Jurkat, Clone E6-1 (cell line): ENCODE results near the gene GIMAP7.
A peak's percentile ranks its signal among the peaks of the same experiment; 100 is the strongest.
"Not testable (repeated sequence)": the region's sequence is repeated elsewhere in the genome, so short reads cannot be mapped to it uniquely, and the experiment has no call there.

Source experiments
- DNase-seq: peaks from one replicate; pipeline ENCODE4 v3.0.0-alpha.2; 2011; ENCODE audit warnings: low read depth, low spot score
- H3K4me3 ChIP-seq: 2 replicates; pipeline ENCODE4 v1.5.1; 2011; ENCODE audit warnings: mild to moderate bottlenecking, low read length, control low read depth, moderate library complexity

Gene GIMAP7

DNA sequence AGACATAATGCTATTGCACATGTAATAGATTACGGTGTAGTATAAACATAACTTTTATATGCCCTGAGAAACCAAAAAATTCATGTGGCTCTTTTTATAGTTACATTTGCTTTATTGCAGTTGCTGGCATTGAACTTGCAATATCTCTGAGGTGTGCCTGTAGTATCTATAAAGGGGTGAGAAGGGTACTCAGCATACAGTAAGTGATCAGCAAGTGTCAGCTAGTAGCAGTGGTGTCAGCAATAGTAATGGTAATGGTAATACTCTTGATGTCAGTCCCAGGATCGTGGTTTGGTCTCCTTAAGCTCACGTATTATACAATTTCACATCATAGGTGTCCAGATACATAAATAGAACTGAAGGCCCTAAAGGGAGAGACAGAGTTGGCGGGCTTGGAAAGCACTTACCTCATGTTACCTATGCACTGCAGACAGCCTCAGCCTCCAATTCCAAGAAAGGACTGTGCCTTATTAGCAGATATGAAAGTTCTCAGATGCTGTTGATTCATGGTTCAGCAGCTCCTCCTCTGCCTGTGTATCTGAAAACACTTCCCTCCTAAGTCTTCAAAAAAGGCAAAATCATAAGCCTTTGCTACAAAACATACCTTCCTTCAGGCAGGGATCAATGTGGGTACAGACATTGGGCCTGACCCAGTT, 6.6 kb upstream of the GIMAP7 start:
- no peak overlapping the region for H3K4me3 ChIP-seq
- no peak for DNase-seq

DNA sequence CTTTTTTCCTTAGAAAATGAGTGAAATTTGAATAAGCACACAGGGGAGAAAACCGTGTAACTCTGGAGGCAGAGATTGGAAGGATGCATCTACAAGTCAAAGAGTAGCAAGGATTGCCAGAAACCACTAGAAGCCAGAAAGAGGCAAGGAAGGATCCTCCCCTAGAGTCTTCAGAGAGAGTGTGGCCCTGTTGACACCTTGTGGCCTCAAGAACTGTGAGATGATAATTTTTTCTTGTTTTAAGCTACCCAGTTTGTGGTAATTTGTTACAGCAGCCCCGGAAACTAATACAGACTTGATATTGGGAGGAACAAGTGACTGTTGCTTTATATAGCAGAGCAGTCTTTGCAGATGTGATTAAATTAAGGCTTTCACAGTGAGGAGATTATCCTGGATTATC, 3.6 kb upstream of the GIMAP7 start:
- H3K4me3 ChIP-seq = no peak overlapping the region
- DNase-seq = no peak

DNA sequence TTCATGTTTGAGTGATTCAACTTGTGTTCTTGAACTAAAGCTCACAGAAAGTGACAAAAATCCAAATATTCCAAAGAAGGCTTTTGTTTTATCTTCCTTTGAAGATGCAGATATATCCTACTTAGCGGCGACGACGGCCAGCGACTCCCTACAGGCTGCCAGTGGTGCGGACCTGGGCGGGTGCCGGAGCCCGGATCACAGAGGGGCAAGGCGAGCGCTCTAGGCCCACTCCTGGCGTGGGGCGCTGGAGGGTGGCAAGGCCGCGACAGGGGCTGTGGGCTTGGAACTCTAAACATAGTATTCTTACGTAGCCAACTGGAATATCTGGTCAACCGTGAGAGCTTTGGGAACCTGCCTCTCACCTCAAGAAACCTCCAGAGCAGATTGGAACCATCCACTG, 914 bp upstream of the GIMAP7 start:
- no peak overlapping the region for H3K4me3 ChIP-seq
- no peak for DNase-seq

DNA sequence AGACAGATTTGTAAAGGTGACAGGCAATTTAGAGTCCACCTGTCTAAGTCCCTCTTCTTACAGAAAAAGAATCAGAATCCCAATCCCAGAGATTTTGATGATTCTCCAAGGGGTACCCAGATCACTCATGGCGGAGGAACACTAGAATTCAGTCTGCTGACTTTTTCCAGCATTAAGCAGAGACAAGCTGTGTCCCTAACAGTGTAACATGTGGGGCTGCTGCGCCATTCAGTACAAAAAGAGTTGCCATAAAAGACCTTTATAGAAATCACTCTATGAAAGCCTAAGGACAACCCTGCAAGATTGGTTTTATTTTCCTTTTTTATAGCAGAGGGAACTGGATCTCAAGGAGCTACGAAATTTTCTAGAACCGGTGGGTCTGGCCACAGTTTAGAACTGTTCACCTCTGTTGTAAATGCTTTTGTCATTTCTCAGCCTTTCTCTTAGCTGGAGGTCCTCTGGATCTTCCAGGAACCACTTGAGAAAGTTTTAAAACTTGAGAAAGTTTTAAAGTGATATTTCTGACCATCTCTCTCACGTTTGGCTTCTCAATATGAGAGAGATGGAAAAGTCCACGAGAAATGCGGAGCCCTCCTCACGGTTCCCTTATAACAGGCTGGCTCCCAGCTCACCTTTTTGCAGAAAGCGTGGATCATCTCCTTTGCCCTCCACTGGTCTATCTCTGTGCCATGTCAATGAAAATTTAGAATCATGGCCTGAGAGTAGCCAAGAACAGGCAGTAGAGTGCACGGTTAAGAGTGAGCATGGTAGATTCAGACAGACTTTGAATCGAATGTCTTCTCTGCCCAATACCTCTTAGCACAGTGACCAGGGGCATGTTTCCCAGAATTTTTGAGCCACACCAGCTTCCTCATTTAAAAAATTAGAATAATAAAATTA, 826 bp downstream of the GIMAP7 start:
- DNase-seq = no peak
- H3K4me3 ChIP-seq = peak overlapping the region; percentile 73

DNA sequence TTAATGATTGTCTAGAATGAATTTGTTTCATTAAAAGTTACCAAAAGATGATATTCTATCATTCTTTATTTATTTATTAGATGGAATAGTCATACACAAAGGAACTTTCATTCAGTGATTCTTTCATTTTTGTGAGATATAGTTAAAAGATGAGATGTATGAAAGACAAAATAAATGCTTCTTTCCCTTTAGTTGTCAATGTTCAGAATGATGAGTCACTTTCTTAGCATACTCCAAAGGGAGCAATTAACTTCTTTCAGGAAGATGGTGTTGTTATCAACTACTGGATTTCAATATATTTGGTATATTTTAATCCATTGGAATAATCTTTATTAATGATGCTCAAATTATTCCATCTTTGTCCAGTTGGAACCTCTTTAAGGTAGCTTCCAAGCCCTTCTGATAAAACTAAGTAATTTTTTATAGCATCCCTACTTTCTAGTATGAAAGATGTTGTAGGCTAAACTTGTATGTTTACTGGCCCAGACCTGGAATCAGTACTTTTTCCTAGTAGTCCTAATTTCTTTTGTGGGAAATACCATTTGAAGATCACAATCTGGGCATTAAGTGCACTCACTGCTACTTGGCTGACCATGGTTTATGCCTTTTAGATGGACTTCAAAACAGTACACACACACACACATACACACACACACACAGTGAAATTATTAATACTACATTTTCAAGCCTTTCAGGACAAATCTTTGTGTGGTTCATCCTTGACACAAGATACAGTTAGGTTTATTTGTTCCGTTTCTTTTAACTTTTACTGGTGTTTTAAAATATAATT, 2.5 kb downstream of the GIMAP7 start:
- no peak for DNase-seq
- peak overlapping the region; percentile 73; the same call in 1 of the 2 replicates for H3K4me3 ChIP-seq

DNA sequence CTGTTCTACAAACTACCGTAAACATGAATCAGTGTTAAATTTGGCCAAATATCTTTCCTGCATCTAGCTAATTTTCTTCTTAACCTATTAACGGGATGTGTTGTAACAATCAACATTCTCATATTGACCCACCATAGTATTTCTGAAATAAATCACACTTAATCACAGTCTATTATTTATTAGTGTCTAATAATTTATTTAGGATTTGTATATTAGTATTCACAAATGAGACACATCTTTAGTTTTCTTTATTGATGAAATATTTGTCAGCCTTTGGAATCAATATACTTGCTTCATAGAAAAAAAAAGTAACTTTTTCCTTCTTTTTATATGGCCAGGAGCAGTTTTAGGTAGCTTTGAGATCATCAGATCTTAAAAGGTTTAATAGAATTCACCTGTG, 4.6 kb downstream of the GIMAP7 start:
- DNase-seq = no peak

DNA sequence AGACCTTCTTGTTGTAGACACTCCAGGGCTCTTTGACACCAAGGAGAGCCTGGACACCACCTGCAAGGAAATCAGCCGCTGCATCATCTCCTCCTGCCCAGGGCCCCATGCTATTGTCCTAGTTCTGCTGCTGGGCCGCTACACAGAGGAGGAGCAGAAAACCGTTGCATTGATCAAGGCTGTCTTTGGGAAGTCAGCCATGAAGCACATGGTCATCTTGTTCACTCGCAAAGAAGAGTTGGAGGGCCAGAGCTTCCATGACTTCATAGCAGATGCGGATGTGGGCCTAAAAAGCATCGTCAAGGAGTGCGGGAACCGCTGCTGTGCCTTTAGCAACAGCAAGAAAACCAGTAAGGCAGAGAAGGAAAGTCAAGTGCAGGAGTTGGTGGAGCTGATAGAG, 5.5 kb downstream of the GIMAP7 start:
- H3K4me3 ChIP-seq = no peak overlapping the region
- DNase-seq = no peak

More for the DNA sequence above, 4.6 kb downstream of the GIMAP7 start:
- H3K4me3 ChIP-seq = no peak overlapping the region

DNA sequence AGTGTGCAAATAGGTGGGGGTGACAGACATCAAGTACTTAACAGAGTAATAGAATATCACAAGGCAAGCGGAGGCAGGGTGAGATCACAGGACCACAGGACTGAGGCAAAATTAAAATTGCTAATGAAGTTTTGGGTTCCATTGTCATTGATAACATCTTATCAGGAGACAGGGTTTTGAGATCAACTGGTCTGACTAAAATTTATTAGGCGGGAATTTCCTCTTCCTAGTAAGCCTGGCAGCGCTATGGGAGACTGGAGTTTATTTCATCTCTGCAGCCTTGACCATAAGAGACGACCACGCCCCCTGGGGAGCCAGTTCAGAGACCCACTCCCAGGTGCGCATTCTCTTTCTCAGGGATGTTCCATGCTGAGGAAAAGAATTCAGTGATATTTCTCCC, 8.3 kb downstream of the GIMAP7 start:
- DNase-seq, H3K4me3 ChIP-seq: not testable (repeated sequence)

DNA sequence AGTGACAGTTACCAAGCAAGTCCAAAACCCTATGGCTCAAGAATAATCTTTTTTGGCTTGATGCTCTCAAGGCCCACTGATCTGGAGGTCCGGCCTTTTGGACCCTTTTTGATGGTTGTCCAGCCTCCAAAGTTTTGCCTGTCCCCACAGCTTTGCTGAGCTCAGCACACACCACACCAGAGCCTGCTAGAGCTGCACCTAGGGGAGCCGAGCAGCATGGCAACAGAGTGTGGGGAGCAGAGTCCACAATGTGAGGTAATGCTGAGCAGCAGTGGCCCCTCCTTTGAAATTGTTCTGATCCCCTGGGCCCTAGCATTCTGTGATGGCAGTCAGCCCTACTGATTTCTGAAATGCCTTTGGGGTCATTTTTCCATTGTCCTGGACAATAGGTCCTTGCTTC, 9.3 kb downstream of the GIMAP7 start:
- DNase-seq = no peak
- H3K4me3 ChIP-seq = no peak overlapping the region

DNA sequence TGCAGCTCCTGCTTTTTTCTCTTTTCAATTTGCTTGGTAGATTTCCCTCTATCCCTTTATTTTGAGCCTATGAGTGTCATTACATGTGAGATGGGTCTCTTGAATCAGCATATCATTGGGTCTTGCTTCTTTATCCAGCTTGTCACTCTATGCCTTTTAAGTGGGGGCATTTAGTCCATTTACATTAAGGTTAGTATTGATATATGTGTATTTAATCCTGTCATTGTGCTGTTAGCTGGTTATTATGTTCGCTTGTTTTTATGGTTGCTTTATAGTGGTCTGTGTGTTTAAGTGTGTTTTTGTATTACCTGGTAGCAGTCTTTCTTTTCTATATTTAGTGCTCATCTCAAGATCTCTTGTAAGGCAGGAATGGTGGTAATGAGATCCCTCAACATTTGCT, 17.0 kb downstream of the GIMAP7 start:
- H3K4me3 ChIP-seq = no peak overlapping the region
- no peak for DNase-seq

DNA sequence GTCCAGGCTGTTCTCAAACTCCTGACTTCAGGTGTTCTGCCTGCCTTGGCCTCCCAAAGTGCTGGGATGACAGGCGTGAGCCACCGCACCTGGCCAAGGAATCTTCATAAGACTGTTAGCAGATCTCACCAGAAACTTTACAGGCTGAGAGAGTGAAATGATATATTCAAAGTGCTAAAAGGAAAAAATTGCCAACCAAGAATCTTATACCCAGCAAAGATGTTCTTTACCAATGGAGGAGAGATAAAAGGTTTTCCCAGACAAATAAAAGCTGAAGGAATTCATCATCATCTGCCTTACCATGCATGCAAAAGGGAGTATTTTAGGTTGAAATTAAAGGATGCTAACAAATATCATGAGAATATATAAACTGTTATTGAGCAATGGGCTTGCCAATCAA, 23.6 kb downstream of the GIMAP7 start:
- H3K4me3 ChIP-seq = no peak overlapping the region
- no peak for DNase-seq

DNA sequence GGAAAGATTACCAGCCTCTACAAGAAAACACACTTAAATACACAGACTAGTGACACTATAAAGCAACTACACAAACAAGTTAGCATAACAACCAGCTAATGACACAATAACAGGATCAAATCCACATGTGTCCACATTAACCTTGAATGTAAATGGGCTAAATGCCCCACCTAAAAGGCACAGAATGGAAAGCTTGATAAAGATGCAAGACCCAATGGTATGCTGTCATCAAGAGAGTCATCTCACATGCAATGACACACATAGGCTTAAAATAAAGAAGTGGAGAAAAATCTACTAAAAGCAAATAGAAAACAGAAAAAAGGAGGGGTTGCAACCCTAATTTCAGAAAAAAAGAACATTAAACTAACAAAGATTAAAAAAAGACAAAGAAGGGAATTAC, 38.5 kb downstream of the GIMAP7 start:
- H3K4me3 ChIP-seq = no peak overlapping the region
- no peak for DNase-seq

DNA sequence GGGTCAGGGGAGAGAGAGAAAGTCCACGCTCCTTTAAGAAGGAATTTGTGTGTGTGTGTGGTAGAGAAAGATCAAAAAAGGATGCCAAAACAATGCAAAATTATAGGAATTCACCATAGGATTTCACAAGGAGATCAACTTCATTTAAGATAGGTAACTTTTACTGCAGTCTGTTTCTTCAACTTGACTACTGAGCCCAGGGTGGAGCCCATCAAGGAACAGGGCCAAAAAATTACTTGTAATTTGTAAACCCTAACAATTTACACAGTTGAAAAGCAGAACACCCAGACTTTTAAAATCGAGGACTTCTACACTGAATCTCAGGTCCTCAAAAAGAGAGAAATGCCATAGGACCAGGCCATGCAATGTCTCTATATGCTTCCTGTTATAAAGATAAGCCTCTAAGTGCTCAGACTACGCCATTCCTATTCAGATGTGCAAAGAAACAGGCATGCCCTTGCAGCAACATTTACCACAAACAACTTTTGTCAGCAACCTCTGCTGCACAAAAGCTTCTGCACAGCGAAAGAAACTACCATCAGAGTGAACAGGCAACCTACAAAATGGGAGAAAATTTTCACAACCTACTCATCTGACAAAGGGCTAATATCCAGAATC, 42.0 kb downstream of the GIMAP7 start:
- no peak overlapping the region for H3K4me3 ChIP-seq
- DNase-seq = peak; percentile 97

DNA sequence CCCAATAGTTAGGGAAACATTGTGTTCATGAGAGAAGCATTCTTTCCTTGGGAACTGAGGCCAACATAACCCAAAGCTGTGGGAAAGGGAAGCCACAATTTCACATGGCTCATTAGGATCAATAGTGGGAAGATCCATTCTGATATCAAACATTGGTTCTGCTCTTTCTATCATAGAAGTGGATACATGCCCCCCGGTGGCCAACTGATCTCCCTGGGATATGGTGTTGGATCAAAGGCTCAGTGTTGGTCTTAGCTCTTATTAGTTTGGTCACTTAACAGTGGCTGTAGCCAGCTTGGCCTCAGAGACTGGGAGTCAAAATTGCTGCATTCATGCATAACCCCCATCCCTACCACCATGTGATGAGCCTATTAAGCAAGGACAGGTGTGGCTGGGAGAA, 45.8 kb downstream of the GIMAP7 start:
- H3K4me3 ChIP-seq = no peak overlapping the region
- no peak for DNase-seq

DNA sequence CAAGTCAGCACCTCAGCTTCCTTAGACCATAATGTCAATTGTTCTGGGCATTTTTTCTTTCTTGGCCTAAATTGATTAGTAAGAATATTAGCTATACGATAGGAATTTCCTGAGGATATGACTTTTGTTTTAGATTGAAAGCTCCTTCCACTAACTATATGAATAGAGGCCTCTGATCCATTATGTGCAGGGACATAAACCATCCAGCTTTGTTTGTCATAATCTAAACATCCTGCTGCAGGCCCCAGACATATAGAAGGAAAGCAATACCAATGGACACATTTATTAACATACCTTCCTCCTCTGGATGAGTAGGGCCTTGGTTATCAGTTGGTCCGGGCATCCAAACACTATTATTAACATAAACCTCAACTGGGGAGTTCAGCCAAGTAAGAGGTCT, 48.2 kb downstream of the GIMAP7 start:
- no peak overlapping the region for H3K4me3 ChIP-seq
- DNase-seq = no peak

DNA sequence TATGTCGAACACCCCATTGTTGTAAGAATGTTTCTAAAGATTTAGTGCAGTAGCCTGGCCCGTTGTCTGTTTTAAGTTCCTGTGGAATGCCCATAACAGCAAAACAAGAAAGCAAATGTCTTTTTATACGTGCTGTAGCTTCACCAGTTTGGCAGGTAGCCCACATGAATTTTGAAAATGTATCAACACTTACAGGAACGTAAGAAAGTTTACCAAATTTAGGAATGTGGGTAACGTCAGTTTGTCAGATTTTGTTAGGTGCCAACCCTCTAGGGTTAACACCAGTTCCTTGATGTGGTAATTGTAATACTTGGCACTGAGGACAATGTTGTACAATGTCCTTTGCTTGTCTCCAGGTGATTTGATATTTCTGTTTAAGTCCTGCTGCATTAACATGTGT, 49.3 kb downstream of the GIMAP7 start:
- H3K4me3 ChIP-seq = no peak overlapping the region
- DNase-seq = peak; percentile 68

DNA sequence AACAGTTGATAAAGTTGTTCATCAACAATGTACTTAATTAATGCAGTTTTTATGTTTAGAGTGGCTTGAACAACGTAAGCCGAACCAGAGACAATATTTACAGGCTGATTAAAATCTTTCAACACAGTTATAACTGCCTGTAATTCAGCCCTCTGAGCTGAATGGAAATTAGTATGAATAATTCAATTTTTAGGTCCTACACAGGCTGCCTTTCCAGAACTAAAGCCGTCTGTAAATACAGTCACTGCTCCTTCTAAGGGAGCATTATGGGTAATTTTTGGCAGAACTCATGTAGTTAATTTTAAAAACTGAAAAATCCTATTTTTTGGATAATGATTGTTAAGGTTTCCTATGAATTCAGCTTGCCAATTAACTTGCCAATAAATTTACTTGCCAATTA, 49.9 kb downstream of the GIMAP7 start:
- DNase-seq = no peak
- no peak overlapping the region for H3K4me3 ChIP-seq

DNA sequence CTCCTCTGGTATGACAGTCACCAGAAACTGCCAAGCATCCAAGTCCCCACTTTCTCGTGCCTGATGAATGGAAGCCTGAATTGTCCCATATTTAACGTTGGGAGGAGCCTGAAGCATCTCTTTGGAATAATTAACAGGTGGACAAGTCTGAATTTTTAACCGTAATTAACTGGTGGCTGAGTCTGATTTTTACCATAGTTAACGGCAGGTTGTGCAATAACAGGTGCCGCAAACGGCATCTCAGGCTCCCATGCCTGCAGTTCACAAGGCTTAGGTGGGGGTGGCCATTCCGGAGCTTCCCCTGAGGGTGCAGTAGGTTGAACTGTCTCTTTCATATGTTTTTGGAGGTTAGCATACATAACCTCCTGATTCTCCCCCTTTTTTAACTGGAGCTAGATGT, 50.6 kb downstream of the GIMAP7 start:
- H3K4me3 ChIP-seq = no peak overlapping the region
- DNase-seq = no peak

DNA sequence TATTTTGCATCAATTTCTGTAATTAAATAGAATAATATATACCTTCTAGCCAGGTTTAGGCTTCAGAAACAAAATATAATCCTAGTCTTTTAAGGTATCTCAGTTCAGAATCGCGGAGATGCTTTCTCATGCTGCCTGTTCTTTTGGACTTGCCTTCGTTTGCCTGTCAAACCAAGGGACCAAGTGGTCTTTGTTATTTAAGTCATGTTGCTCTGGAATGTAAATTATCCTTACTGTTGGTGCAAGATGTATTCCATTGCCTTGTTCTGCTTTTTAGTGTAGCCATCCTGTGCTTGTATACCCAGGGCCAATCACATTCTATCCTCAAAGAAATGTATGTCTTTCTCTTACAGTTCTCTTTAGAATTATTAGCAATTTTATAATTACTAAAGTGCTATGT, 51.5 kb downstream of the GIMAP7 start:
- H3K4me3 ChIP-seq = no peak overlapping the region
- no peak for DNase-seq

DNA sequence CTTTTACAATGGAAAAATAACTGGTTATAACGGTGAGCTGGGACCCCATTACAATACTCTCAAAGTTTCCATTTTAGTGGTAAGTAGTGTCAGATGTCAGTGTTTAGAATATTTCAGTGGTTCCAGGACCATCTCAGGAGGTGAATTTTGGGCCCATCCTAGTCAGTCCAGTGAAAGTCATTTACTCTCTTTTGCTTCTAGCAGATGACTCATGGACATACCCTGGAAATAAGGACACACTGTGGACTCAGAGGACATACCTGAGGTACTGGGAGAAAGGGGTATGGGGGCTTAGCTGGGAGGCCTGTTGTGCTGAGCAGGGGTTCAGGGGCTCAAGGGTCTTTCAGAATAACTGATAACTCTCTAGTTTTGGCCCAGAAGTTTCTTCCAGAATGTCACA, 51.9 kb downstream of the GIMAP7 start:
- H3K4me3 ChIP-seq = no peak overlapping the region
- no peak for DNase-seq
